Stimulated activated naive CD8-positive, alpha-beta T cell treated with anti-CD3 and anti-CD28 coated beads, Interleukin-15, amount 100 ng/mL, for 72 hours (primary cell): ENCODE measurements around the gene ZCRB1.
"Not testable (repeated sequence)": the region's sequence is repeated elsewhere in the genome, so short reads cannot be mapped to it uniquely, and the experiment has no call there.

Experiments
- ATAC-seq: fragments of 150-1000 bp; cut with Tn5 transposase; 2 replicates; pipeline ENCODE4 v1.10.0; 2021; ENCODE audit warnings: mild to moderate bottlenecking, moderate library complexity
- DNase-seq, 2 donors: peaks; one replicate each; pipeline ENCODE4 v3.0.0; 2021 to 2022
- H3K27ac Mint-ChIP-seq, 2 donors: one replicate each; pipeline ENCODE4 v1.8.0; 2022; ENCODE audit warnings: mild to moderate bottlenecking in 2 of 2, mixed read lengths in 2 of 2, moderate library complexity in 2 of 2
- H3K27me3 Mint-ChIP-seq: one replicate; pipeline ENCODE4 v1.8.0; 2022; ENCODE audit warnings: mixed read lengths
- H3K4me1 Mint-ChIP-seq: one replicate; pipeline ENCODE4 v1.8.0; 2022; ENCODE audit warnings: mild to moderate bottlenecking, mixed read lengths
- H3K4me3 Mint-ChIP-seq, 2 donors: one replicate each; pipeline ENCODE4 v1.8.0; 2022; ENCODE audit warnings: mild to moderate bottlenecking in 2 of 2, mixed read lengths in 2 of 2, moderate library complexity in 1 of 2
- H3K9me3 Mint-ChIP-seq, 2 donors: one replicate each; pipeline ENCODE4 v1.8.0; 2022; ENCODE audit warnings: mixed read lengths in 2 of 2

ZCRB1 gene

GRCh38 chr12:42343721-42344120 is 17.8 kb upstream of the ZCRB1 start:
- H3K9me3 Mint-ChIP-seq = no peaks in the 10 kb centered on the region
- no peak for DNase-seq
- peak overlapping the region in 1 of 2 donors; percentile 47 for H3K27ac Mint-ChIP-seq
- H3K4me1 Mint-ChIP-seq = peaks cover 35% of the 10 kb centered on the region
- H3K4me3 Mint-ChIP-seq = no peak overlapping the region
- no peaks in the 10 kb centered on the region for H3K27me3 Mint-ChIP-seq
- ATAC-seq = no peak

- DNase-seq (no peak), ATAC-seq (no peak)
- no peak overlapping the region for H3K4me3 Mint-ChIP-seq
- no peaks in the 10 kb centered on the region for H3K27me3 Mint-ChIP-seq
- no peaks in the 10 kb centered on the region for H3K9me3 Mint-ChIP-seq
- H3K4me1 Mint-ChIP-seq = peaks cover 42% of the 10 kb centered on the region
- H3K27ac Mint-ChIP-seq = no peak overlapping the region
These were observed 16.1 kb upstream of the ZCRB1 start for GRCh38 chr12:42342028-42342427.

- ATAC-seq = no peak
- Mint-ChIP-seq H3K9me3 (no peaks in the 10 kb centered on the region), H3K4me1 (peaks cover 38% of the 10 kb centered on the region), H3K27ac (no peak overlapping the region), H3K4me3 (no peak overlapping the region), H3K27me3 (no peaks in the 10 kb centered on the region)
- no peak for DNase-seq
These were observed 12.4 kb upstream of the ZCRB1 start for GRCh38 chr12:42338280-42338679.

- Mint-ChIP-seq H3K4me1 (peaks cover 39% of the 10 kb centered on the region), H3K27me3 (no peaks in the 10 kb centered on the region), H3K4me3 (no peak overlapping the region), H3K9me3 (no peaks in the 10 kb centered on the region), H3K27ac (no peak overlapping the region)
- ATAC-seq (no peak), DNase-seq (no peak)
These were observed 10.4 kb upstream of the ZCRB1 start for GRCh38 chr12:42336286-42336685.

GRCh38 chr12:42332301-42333285 is 6.7 kb upstream of the ZCRB1 start:
- H3K27me3 Mint-ChIP-seq = no peaks in the 10 kb centered on the region
- H3K4me1 Mint-ChIP-seq = peaks cover 52% of the 10 kb centered on the region
- H3K9me3 Mint-ChIP-seq = no peaks in the 10 kb centered on the region
- ATAC-seq (peak; percentile 53), DNase-seq (peak in 1 of 2 donors; percentile 17)
- H3K27ac Mint-ChIP-seq = no peak overlapping the region
- H3K4me3 Mint-ChIP-seq = no peak overlapping the region

DNA sequence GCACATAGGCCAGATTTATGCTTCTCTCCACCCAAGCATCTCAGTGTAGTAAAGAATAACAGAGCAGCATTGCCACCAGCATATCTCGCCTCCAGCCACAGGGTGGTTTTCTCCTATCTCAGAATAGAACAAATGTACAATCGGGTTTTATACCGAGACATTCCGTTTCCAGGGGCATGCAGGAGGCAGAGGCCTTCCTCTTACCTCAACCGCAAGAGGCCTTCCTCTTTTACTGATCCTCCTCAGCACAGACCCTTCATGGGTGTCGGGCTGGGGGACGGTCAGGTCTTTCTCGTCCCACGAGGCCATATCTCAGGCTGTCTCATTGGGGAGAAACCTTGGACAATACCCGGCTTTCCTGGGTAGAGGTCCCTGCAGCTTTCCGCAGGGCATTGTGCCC is 4.2 kb upstream of the ZCRB1 start:
- ATAC-seq, H3K9me3 Mint-ChIP-seq, DNase-seq, H3K27me3 Mint-ChIP-seq: not testable (repeated sequence)
- H3K27ac Mint-ChIP-seq = peak overlapping the region in 1 of 2 donors; percentile 21
- peaks cover 61% of the 10 kb centered on the region for H3K4me1 Mint-ChIP-seq
- peak overlapping the region; percentile 24 to 42 for H3K4me3 Mint-ChIP-seq

DNA sequence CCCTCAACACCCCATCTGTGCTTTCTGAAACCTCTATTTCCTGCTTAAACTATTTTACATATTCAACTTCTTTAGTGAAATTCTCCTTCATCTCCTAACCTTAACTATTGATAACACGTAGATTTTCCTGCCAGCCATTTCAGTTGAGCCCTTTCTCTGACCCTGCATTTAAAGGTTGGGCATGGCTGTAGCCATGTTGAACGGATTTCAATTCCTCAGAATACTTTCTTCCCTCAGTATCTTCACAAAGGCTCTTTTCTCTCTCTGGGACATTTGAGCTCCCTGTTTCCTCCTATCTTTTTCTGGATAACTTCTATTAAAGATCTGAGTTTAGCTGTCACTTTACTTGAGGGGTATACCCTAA is 1.3 kb upstream of the ZCRB1 start:
- Mint-ChIP-seq H3K4me1 (peaks cover 45% of the 10 kb centered on the region), H3K9me3 (no peaks in the 10 kb centered on the region), H3K4me3 (peak overlapping the region; percentile 99), H3K27ac (peak overlapping the region; percentile 23 to 99), H3K27me3 (no peaks in the 10 kb centered on the region)
- no peak for ATAC-seq
- DNase-seq = no peak

- peak overlapping the region; percentile 99 for H3K4me3 Mint-ChIP-seq
- no peaks in the 10 kb centered on the region for H3K27me3 Mint-ChIP-seq
- peaks cover 40% of the 10 kb centered on the region for H3K4me1 Mint-ChIP-seq
- H3K27ac Mint-ChIP-seq = peak overlapping the region; percentile 99
- peak; percentile 37 for ATAC-seq
- DNase-seq = peak in 1 of 2 donors; percentile 3
- no peaks in the 10 kb centered on the region for H3K9me3 Mint-ChIP-seq
These were observed 790 bp upstream of the ZCRB1 start for GRCh38 chr12:42326541-42327226.

DNA sequence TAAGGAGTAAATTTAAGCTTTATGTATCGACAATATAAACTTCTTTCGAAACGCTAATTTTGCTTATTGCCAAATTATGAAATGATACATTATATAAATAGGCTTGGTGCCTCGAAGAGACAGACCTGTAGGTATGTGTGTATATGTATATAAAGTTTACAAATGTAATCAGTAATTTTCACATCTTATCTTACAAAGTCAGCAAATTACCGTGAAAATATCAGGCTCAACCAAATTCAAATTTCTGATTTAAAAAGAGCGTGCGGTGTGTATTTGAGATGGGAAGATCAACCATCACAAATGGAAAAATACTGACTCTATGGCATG is 605 bp downstream of the ZCRB1 start:
- ATAC-seq (no peak), DNase-seq (no peak)
- peaks cover 26% of the 10 kb centered on the region for H3K4me1 Mint-ChIP-seq
- no peaks in the 10 kb centered on the region for H3K9me3 Mint-ChIP-seq
- H3K27ac Mint-ChIP-seq = peak overlapping the region; percentile 99
- H3K27me3 Mint-ChIP-seq = no peaks in the 10 kb centered on the region
- H3K4me3 Mint-ChIP-seq = peak overlapping the region; percentile 99

DNA sequence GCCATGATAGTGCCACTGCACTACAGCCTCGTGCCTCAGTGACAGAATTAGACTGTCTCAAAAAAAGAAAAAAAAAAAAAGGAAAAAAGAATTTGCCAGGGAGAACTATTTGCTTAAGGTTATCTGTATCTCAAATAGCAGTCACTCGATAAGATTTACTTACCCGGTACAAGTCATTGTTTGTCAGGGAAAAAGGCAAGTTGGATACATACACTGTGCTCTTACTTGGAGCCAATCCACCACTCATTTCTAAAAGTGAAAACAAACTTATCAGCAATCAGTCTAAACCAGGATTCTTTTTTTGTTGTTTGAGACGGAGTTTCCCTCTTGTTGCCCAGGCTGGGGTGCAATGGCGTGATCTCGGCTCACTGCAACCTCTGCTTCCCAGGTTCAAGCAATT is 2.0 kb downstream of the ZCRB1 start:
- Mint-ChIP-seq H3K27ac (no peak overlapping the region), H3K27me3 (no peaks in the 10 kb centered on the region), H3K4me1 (peaks cover 16% of the 10 kb centered on the region), H3K9me3 (no peaks in the 10 kb centered on the region), H3K4me3 (no peak overlapping the region)
- no peak for ATAC-seq
- DNase-seq = no peak

- Mint-ChIP-seq H3K27ac (no peak overlapping the region), H3K4me1 (peaks cover 9% of the 10 kb centered on the region), H3K4me3 (no peak overlapping the region), H3K27me3 (no peaks in the 10 kb centered on the region), H3K9me3 (no peaks in the 10 kb centered on the region)
- ATAC-seq (no peak), DNase-seq (no peak)
These were observed 3.3 kb downstream of the ZCRB1 start for GRCh38 chr12:42322567-42322966.

- Mint-ChIP-seq H3K9me3 (no peaks in the 10 kb centered on the region), H3K27me3 (no peaks in the 10 kb centered on the region), H3K27ac (no peak overlapping the region), H3K4me1 (no peaks in the 10 kb centered on the region), H3K4me3 (no peak overlapping the region)
- DNase-seq = no peak
- ATAC-seq = no peak
These were observed 5.1 kb downstream of the ZCRB1 start for GRCh38 chr12:42320796-42321195.

GRCh38 chr12:42315108-42315507 is 10.8 kb downstream of the ZCRB1 start:
- no peaks in the 10 kb centered on the region for H3K4me1 Mint-ChIP-seq
- DNase-seq = no peak
- ATAC-seq = no peak
- no peak overlapping the region for H3K4me3 Mint-ChIP-seq
- H3K9me3 Mint-ChIP-seq = no peaks in the 10 kb centered on the region
- no peaks in the 10 kb centered on the region for H3K27me3 Mint-ChIP-seq
- no peak overlapping the region for H3K27ac Mint-ChIP-seq

GRCh38 chr12:42309996-42310395 is 15.9 kb downstream of the ZCRB1 start:
- Mint-ChIP-seq H3K27me3 (no peaks in the 10 kb centered on the region), H3K9me3 (no peaks in the 10 kb centered on the region), H3K4me3 (no peak overlapping the region), H3K4me1 (no peaks in the 10 kb centered on the region), H3K27ac (no peak overlapping the region)
- ATAC-seq = no peak
- DNase-seq = no peak

GRCh38 chr12:42308390-42308789 is 17.5 kb downstream of the ZCRB1 start:
- DNase-seq = no peak
- no peak overlapping the region for H3K27ac Mint-ChIP-seq
- no peak overlapping the region for H3K4me3 Mint-ChIP-seq
- no peaks in the 10 kb centered on the region for H3K27me3 Mint-ChIP-seq
- H3K9me3 Mint-ChIP-seq = no peaks in the 10 kb centered on the region
- H3K4me1 Mint-ChIP-seq = no peaks in the 10 kb centered on the region
- ATAC-seq = no peak

DNA sequence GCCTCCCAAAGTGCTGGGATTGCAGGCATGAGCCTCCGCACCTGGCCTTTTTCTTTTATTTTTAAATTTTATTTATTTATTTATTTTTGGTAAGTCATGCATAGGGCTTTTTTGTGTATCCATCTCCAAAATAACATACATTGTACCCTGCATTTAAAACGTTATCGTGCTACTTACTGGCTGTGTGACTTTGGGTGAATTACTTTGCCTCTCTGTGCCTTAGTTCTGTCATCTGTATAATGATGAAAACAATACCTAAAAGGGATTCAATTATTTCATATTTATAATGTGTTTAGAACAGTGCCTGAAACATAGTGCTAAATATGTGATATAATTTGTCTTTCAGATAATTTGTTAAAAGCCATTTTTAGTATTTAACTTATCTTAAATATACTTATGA is 19.6 kb downstream of the ZCRB1 start:
- ATAC-seq = no peak
- Mint-ChIP-seq H3K9me3 (no peaks in the 10 kb centered on the region), H3K4me3 (no peak overlapping the region), H3K4me1 (no peaks in the 10 kb centered on the region), H3K27me3 (no peaks in the 10 kb centered on the region), H3K27ac (no peak overlapping the region)
- no peak for DNase-seq
